Progenitor cell of endocrine pancreas (in vitro differentiated cells): ENCODE data around the gene MED17. TPM values are rescaled to one million over a fixed set of nuclear protein-coding genes. Genes with fewer than 3 reads are reported as not detected.
A peak's percentile ranks its signal among the peaks of the same experiment; 100 is the strongest.

Experiments
- DNase-seq: peaks from one replicate; pipeline ENCODE4 v3.0.0; 2021; ENCODE audit warnings: low spot score; ENCODE audit not compliant: unreplicated experiment
- H3K27ac Mint-ChIP-seq: 2 replicates; pipeline ENCODE4 v1.8.0; 2021; ENCODE audit warnings: mild to moderate bottlenecking, moderate library complexity, mixed read lengths
- H3K27me3 Mint-ChIP-seq: 2 replicates; pipeline ENCODE4 v1.8.0; 2021; ENCODE audit warnings: mixed read lengths
- H3K36me3 Mint-ChIP-seq: 2 replicates; pipeline ENCODE4 v1.8.0; 2022; ENCODE audit warnings: mixed read lengths; ENCODE audit not compliant: insufficient read depth
- H3K4me1 Mint-ChIP-seq: 2 replicates; pipeline ENCODE4 v1.8.0; 2021; ENCODE audit warnings: low read depth, mixed read lengths
- H3K4me3 Mint-ChIP-seq: 2 replicates; pipeline ENCODE4 v1.8.0; 2021; ENCODE audit warnings: low read depth, mild to moderate bottlenecking, moderate library complexity, mixed read lengths
- H3K9me3 Mint-ChIP-seq: 2 replicates; pipeline ENCODE4 v1.8.0; 2021; ENCODE audit warnings: low read depth, mixed read lengths
- CTCF ChIP-seq: fragments of 200-600 bp; sonication (generic); IDR thresholded peaks from one replicate; pipeline ENCODE4 v1.5.0; 2021; ENCODE audit warnings: antibody characterized with exemption, mild to moderate bottlenecking; ENCODE audit not compliant: unreplicated experiment
- total RNA-seq: library from RNA; stranded (reverse); gene quantifications from 2 replicates; pipeline ENCODE4 v1.2.1, GENCODE V29; 2021

MED17 gene
- total RNA-seq, 1 donor from 2014 or later = 55.7 TPM

- Mint-ChIP-seq H3K9me3 (no peaks in the 10 kb centered on the region), H3K4me3 (peak within 1 kb of the TSS; percentile 9), H3K27ac (no peak within 1 kb of the TSS)
Observed at GRCh38 chr11:93850594-93851018, 66.5 kb downstream of the MED17 start, which contains the start of gene VSTM5. Gene VSTM5, minus strand, starts transcription at chr11:93850618. Its CDS starts 116 bp downstream, at chr11:93850502.

GRCh38 chr11:93852242-93852641, 68.2 kb downstream of the MED17 start:
- no peak for TF ChIP-seq CTCF
- Mint-ChIP-seq H3K36me3 (no peaks in the 10 kb centered on the region), H3K27ac (no peak overlapping the region), H3K4me3 (no peak overlapping the region), H3K9me3 (no peaks in the 10 kb centered on the region), H3K27me3 (no peaks in the 10 kb centered on the region), H3K4me1 (peaks cover 2% of the 10 kb centered on the region)
- no peak for DNase-seq

More at GRCh38 chr11:93850594-93851018, 66.5 kb downstream of the MED17 start, which contains the start of gene VSTM5:
- Mint-ChIP-seq H3K4me1 (no peaks in the 10 kb centered on the region), H3K27me3 (no peaks in the 10 kb centered on the region), H3K36me3 (no peaks in the 10 kb centered on the region)
- TF ChIP-seq CTCF = no peak
- DNase-seq = no peak

- no peak for DNase-seq
- Mint-ChIP-seq H3K4me1 (peaks cover 7% of the 10 kb centered on the region), H3K4me3 (no peak overlapping the region), H3K27me3 (no peaks in the 10 kb centered on the region), H3K36me3 (no peaks in the 10 kb centered on the region), H3K9me3 (no peaks in the 10 kb centered on the region), H3K27ac (no peak overlapping the region)
- TF ChIP-seq CTCF = no peak
Observed at GRCh38 chr11:93857413-93858120, 73.5 kb downstream of the MED17 start.

GRCh38 chr11:93858121-93858775, 74.2 kb downstream of the MED17 start:
- DNase-seq = no peak
- Mint-ChIP-seq H3K4me3 (no peak overlapping the region), H3K27ac (no peak overlapping the region), H3K9me3 (no peaks in the 10 kb centered on the region), H3K4me1 (peaks cover 7% of the 10 kb centered on the region), H3K27me3 (no peaks in the 10 kb centered on the region), H3K36me3 (no peaks in the 10 kb centered on the region)
- TF ChIP-seq CTCF = no peak

- no peaks in the 10 kb centered on the region for H3K9me3 Mint-ChIP-seq
- H3K27ac Mint-ChIP-seq = no peak overlapping the region
- H3K4me3 Mint-ChIP-seq = no peak overlapping the region
- H3K36me3 Mint-ChIP-seq = no peaks in the 10 kb centered on the region
- TF ChIP-seq CTCF = no peak
- peaks cover 6% of the 10 kb centered on the region for H3K4me1 Mint-ChIP-seq
- H3K27me3 Mint-ChIP-seq = no peaks in the 10 kb centered on the region
- DNase-seq = no peak
Observed at GRCh38 chr11:93861808-93862207, 77.7 kb downstream of the MED17 start.

Other genes with a start within 250 kb of the MED17 start
- 25.9 and 26.5 TPM in 2 replicates for gene SMCO4, start 240.9 kb upstream of the MED17 start, total RNA-seq
- gene CEP295, start 122.6 kb upstream of the MED17 start, total RNA-seq = 19.9 and 21.7 TPM in 2 replicates
- gene TAF1D, start 42.8 kb upstream of the MED17 start, total RNA-seq = 146 and 149 TPM in 2 replicates
- gene C11orf54, start 42.6 kb upstream of the MED17 start, total RNA-seq = 48.8 and 50.0 TPM in 2 replicates
- 0.27 and 0.31 TPM in 2 replicates for gene VSTM5, start 66.3 kb downstream of the MED17 start, total RNA-seq
- not detected in 2 replicates for gene HEPHL1, start 237.1 kb downstream of the MED17 start, total RNA-seq